Measurements from ENCODE around the gene TBX3.
"Not testable (repeated sequence)": the region's sequence is repeated elsewhere in the genome, so short reads cannot be mapped to it uniquely, and the experiment has no call there.

The TBX3 gene

DNA sequence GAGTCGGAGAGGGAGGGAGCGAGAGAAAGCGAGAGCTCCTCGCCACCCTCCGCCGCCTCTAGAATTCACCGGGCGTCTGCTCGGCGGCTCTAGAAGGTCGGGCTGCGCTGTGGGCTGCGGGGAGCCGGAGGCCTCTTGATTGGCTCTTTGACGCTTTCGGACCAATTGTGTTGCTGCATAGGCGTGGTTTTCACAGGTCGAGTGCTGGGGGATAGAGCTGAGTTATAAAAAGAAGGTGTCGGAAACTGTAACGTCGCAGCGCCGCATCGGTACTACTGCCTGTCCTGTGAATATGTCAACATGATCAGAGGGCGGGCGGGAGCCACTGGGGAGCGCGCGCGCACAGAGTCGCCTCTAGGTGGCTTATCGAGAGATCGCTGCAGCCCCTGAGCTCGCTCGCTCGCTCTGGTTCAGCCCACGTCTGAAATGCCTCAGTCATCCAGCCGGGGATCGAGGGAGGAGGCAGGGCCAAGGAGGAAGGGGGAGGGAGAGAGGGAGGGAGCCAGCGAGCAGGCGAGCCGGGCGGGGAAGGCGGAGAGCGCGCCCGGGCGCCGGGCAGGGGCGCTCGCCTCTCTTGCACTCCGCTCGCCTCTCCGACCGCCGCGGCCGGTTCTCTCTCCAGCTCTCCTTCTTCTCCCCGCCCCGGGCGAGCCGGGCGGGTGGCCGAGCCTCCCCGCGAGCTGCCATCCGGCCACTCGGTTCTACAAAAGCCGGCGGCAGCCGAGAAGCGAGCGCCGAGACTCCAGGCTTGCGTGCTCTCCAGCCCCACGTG, at the start of gene TBX3:
TBX3 (minus strand) TSS at position 78 of the 772 bp plus-strand sequence. CDS start 975 bp downstream, outside the sequence.
- DNase-seq (ENCODE audit: low spot score) = peak; percentile 96

DNA sequence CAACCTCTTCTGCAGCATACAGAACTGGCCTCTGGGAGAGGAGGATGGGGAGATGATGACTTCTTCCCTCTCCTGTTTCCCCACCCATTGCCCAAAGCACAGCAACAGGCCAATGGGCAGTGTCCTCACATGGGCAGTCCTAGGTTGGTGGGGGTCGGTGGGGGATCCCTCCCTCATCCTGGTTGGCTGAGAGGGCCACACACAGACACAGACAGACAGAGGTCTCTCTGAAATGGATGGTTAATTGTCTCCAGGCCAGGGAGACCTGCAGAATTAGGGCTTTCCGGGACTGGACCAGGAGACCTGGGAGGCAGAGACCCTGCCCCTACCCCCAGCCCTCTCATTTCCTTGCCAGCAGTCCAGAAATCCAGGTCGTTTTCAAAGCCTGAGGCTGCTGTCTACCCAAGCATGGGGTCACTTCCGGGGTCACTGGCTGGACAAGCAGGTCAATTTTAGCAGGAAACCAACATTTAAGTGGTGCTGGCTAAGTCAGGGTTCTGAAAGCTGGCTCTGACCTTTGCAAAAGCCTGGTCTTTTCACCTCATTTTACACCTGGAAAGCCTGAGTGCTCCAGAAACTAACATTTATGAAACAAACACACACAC, 48.6 kb upstream of the TBX3 start:
- no peak for DNase-seq (ENCODE audit: low spot score)

DNA sequence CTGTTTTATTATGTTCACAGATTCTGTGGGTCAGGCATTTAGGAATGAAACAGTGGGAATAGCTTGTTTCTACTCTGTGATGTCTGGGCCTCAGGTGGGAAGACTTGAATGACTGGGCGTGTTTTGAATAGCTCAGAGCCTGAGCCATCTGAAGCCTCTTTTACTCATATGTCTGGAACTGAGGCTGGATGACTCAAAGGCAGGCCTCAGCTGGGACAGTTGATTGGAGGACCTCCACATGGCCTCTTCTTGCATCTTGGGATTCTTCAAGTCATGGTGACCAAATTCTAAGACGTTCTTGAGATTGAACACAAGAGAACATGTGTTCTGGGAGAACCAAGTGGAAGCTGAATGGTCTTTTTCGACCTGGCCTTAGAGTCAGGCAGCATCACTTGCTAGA, 45.8 kb upstream of the TBX3 start:
- DNase-seq (ENCODE audit: low spot score) = peak; percentile 23

DNA sequence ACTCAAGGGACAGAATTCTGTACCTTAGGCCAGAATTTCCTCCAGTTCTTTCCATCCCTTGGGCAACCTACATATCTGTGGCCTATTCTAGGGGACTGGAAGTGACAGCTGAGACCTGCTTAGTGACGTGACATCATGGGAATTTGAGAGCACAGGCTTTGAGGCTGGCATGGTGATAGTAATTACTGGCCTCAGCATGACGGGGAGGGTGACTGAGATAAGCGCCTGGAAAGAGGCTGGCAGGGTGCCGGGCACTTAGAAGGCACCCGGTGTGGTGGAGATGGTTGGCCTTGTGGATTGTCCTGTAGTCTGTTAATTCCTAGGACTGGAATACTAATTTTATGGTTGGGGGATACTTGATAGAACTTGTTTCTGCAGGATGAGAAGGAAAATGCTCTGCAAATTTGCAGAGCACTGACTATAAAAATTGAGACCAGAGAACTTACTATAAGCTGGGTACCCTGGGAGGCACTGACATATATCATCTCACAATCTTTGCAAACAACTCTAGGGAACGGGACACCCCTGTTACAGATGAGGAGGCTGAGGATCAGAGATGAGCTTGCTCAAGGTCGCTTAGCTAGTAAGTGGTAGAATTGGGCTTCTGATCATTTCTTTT, 42.2 kb upstream of the TBX3 start:
- DNase-seq (ENCODE audit: low spot score) = no peak

DNA sequence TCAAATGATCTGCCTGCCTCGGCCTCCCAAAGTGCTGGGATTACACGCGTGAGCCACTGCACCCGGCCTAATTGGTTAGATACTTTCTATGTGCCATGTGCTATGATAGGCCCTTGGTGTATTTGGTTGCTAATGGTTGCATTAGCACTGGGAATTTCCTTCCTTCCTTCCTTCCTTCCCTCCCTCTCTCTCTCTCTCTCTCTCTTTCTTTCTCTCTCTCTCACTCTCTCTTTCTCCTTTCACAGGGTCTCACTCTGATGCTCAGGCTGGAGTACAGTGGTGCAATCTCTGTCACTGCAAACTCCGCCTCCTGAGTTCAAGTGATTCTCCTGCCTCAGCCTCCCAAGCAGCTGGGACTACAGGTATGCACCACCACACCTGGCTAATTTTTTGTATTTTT, 38.2 kb upstream of the TBX3 start:
- not testable (repeated sequence) for DNase-seq (ENCODE audit: low spot score)

DNA sequence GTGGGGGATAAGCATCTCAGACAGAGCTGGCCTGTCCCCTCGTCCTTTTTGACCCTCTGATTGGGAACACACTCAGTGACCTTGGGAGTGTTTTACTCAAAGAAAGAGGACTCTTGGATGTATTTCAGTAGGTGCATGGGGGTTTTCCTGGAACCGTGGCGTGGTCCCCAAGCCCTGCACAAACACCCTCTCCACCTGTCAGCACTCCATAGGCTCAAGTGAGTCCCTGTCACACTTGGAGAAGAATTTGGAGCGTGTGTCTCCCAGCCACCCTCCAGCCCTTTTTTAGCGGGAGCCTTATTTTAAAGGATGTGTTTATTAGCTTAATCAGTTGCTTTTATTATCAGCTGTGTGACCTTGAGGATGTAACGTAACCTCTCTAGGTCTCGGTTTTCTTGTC, 37.3 kb upstream of the TBX3 start:
- no peak for DNase-seq (ENCODE audit: low spot score)

DNA sequence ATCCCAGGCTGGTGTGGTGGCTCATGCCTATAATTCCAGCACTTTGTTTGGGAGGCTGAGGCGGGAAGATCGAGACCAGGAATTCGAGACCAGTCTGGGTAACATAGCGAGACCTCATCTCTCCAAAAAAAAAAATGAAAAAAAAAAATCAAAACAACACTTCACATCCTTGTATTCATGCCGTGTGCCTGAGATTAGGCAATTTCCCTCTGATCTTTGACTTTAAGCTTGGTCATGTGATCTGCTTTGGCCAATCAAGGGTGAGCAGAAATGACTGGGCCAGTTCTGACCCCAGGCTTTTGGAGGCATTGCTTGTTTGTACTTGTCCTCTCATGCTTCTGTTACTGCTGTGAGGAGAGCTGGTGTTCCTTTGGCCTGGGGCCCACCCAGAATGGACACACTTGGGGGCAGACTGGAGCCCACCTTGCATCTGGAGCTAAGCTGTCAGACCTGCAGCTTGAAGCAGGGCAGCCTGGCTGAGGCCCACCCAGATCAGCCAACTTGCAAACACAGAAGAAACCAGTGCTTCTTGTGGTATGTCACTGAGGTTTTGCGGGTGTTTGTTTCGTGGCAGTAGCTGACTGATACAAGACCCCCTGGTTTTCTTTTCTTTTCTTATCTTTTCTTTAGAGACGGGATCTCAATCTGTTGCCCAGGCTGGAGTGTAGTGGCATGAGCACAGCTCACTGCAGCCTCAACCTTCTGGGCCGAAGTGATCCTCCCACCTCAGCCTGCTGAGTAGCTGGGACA, 29.7 kb upstream of the TBX3 start:
- DNase-seq (ENCODE audit: low spot score) = no peak

DNA sequence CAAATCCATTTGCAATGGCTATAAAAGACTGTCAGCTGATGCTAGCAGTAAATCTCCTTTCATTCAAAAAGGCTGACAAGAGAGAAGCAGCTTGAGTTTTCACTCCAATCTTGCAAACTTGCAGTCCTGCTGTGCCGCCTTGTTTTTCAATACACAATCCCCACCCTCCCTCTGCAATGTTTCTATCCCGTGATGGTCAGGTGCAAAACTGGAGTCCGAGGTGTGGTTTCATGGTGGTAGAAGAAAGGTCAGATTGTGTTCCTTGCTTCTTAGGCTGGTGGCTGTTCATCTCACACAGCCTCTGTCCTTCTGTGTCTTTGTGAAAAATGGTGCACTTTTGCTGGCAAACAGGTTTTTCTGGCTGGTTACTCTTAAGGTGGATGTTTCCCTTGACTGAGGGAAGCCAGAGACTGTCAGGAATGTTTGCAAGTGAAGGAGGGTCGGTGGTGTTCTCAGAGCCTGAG, 27.7 kb upstream of the TBX3 start:
- DNase-seq (ENCODE audit: low spot score) = no peak

DNA sequence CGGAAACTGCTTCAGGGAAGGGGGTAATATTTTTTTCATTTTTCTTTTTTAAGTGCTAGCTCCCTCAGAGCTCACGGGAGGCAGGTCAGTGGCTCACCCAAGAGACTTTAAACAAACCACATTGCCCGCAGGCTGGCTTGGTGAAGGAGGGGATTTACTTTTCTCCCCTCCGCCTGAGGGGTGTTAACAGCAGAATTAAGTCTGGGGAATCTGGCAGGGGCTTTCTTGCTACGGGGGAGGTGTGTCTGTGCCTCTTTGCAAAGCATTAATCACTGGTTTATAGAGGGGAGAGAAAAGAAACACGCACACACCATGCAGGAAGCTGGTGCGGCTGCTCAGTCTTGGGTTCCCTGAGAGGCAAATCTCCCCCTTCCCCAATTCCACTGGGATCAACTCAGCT, 26.2 kb upstream of the TBX3 start:
- DNase-seq (ENCODE audit: low spot score) = no peak

DNA sequence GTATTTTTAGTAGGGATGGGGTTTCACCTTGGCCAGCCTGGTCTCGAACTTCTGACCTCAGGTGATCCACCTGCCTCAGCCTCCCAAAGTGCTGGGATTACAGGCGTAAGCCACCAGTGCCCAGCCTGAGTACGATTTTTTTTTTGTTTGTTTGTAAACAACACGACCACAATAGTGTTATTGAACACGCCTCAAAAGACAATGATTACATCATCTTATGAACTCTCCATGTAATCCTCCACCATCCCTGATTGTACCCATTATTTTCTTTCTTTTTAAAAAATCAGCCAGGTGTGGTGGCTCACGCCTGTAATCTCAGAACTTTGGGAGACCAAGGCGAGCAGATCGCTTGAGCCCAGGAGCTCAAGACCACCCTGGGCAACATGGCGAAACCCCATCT, 25.1 kb upstream of the TBX3 start:
- DNase-seq (ENCODE audit: low spot score) = no peak

DNA sequence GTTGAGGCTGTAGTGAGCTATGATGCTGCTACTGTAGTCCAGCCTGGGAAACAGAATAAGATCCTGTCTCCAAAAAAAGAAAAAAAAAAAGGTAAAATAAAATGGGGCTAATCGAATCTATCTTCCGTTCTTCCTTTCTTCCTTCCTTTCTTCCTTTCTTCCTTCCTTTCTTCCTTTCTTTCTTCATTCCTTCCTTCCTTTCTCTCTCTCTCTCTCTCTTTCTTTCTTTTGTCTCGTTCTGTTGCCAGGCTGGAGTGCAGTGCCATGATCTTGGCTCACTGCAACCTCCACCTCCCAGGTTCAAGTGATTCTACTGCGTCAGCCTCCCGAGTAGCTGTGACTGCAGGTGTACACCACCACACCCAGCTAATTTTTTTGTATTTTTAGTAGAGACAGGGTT, 24.6 kb upstream of the TBX3 start:
- DNase-seq (ENCODE audit: low spot score) = not testable (repeated sequence)

DNA sequence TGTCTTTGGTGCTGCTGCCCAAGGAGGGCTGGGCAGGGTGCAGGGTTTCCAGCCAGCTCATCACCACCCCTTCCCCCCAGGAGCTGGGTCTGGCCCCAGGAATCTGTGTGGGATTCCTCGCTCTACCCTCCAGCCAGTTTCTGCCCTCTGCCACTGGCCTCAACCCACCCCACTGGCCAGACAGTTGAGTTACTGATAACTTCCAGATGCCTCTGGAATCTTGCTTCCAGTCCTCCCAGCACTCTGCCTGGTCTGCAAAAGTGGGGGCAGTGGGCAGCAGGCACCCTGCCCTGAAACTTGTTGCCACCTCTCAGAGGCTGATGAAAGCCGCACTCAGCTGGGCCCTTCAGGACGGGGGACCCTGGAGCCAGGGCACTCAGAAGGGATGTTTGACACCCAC, 20.1 kb upstream of the TBX3 start:
- peak; percentile 45 for DNase-seq (ENCODE audit: low spot score)

DNA sequence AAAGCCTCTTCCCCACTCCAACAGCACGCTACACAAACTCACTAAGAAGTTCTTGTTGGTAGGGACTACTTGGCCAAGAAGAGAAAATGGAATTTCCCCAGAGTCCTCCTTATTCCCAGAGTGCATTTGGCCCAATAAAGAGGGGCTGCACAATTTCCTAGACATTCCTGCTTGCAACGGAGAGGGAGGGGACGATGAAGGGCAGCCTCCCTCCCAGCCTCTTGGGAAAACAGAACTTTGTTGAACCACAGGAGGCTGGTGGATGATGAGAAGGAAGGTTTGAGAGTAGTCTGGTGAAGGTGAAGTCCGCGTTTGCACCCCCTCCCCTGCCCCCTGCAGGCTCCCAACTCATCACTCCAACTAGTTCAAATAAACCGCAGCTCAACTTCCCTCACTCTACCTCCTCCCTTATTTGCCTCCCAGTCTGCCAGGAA, 19.1 kb upstream of the TBX3 start:
- no peak for DNase-seq (ENCODE audit: low spot score)

DNA sequence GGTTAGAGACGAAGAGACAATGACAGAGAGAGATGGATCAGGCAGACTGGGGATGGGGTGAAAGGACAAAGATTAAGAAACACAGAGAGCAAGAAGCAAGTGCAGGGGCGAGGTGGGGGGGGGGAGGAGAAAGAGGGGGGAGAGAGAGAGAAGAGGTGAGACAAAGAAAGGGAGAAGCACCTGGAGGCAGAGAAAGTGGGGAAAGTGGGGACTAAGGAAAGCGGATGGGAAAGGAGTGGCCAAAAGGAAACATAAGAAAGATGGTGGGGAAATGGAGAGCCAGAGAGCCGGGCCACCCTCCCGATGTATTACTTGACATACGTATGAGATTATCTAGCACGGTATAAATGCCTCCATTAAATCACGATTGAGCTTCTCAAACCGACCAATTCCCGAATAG, 18.5 kb upstream of the TBX3 start:
- DNase-seq (ENCODE audit: low spot score) = no peak

DNA sequence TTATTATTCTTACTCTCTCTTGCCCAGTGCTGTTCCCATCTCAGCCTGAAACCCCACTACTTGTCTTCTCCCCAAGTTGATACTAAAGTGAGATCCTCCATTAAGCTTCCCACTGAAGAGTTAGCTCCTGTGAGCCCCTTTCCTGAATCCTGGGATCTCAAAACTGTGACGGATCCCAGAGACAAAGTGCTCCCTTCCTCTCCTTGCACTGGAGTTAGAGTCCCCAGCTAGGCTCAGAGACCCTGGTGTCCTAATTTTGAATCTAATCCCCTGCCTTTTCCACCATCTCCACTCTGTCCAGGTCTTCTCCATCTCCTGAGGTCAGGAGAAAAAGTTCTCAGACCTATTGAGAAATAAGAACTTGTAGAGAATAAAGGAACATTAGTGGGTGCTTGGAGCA, 17.6 kb upstream of the TBX3 start:
- DNase-seq (ENCODE audit: low spot score) = no peak

DNA sequence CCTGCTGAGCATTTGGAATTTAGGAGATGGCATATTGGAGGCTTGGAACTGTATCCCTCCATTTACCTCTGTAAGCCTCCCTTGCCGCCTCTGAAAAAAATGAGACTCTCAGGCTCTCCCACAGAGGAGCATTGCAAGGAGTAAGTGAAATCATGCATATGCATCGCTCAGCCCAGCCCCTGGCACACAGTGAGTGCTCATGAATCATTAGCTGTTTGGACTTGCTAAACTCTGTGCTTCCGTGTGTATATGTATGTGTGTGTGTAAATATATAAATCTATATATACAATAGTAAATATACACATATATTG, 17.1 kb upstream of the TBX3 start:
- DNase-seq (ENCODE audit: low spot score) = no peak

DNA sequence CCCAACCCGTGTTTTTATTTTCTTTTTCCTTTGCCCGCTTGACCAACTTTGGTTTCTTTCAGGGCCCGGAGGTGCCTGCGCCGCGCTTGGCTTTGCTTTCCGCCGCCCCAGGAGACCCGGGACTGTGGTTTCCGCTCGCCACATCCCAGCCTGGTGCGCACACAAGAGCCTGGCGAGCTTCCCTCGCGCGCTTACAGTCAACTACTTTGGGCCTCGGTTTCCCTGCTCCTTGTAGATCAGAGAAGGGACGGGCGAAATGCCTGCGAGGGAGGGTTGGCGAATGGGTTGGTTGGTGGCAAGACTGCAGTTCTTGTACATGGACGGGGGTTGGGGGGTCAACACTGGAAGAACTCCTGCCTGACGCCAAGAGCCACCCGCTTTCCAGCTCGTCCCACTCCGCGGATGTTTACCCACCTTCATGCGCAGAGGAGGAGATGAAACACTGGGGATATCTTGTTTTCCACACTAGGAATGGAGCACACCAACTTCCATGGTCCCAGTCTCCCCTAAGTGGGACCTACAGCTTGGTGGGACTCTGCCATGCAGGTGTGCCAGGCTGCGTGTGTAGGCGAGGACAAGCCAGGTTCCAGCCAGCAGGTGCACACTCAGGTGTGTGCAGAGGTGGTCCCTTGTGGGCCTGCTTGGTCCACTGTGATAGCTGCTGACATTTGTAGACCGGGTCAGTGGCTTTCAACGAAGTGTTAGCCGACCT, 16.6 kb upstream of the TBX3 start:
- no peak for DNase-seq (ENCODE audit: low spot score)

DNA sequence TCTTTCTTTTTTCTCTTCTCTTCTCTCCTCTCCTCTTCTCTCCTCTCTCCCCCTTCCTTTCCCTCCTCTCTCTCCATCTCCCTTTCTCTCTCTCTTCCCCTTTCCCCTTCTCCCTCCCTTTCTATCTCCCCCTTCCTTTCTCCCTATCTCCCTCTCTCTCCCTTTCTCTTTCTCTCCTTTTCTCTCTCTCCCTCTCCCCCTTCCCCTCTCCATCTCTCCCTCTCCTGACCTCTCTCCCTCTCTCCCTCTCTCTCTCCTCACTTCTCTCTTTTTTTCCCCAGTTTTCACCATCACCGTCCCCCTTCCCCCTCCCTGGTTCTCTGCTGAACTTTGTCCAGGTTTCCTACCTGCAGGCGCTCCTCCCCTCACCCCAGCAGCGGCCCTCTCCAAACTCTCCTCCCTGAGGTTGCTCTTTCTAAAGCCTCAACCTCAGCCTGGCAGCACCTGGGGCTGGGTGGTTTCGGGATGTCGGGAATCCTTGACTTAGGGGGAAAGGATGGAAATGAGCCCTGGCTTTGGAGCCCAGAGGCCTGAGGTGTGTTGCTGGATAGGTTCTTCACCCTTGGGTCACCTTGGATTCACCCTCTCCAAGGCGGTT, 14.7 kb upstream of the TBX3 start:
- no peak for DNase-seq (ENCODE audit: low spot score)

DNA sequence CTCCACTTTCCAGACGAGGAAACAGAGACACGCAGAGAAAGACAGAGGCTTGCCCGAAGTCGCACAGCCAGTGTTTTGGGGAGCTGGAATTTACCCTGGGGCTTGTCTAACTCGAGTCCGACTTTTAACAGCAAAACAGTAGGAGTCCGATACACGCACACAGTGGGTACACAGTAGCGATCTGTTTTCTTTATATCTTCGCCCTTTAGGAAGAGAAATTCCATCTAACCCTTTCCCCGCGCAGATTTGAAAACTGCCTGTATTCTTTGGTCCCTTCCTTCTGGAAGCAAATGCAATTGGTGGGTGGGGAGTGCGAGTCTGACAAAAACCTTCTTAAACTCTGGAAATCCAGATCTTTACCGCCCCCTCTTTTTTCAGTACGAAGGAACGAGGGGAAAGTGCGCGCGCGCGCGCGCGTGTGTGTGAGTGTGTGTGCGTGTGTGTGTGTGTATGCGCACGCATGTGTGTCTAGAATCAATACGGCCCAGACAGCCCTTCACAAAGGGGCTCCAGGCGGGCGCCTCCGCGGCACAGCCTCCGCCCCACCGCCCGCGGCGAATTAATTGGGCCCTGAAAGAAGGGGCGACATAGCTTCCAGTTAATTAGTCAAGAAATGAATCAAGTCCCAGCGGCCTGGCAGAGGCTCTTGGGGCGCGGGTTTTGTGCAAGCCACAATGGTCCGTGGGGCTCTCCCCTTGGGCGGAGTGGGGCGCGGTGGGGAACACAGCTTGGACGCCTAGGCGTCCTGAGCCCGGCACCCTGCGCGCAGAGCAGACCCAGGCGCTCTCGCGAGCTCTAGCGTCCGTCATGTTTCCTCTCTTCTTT, 14.0 kb upstream of the TBX3 start:
- DNase-seq (ENCODE audit: low spot score) = no peak

DNA sequence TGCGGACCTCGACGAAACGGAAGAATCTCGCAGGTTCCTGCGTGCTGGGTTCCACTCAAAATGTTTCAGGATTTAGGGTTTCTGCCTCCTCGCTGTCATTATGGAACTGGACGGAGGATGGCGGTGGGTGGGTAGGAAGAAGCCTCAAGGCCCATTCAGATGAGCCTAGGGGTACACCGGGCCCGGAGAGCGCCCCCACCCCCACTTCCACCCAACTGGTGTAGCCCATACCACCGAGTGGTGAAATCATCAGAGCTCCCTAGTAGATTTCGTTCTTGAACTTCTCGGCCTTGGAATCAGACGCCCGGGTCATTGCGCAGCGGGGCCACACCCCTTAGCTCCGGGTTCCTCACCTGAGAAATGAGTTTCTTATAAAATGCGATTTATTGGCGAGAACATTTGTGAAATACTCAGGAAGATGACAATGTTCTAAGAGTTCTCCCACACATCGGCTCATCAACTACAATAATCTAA, 13.3 kb upstream of the TBX3 start:
- no peak for DNase-seq (ENCODE audit: low spot score)

All from hepatic stellate cell (primary cell).